ENCODE data around the gene POLN. TPM values are rescaled to one million over a fixed set of nuclear protein-coding genes. Genes with fewer than 3 reads are reported as not detected.

The POLN gene
- polyA plus RNA-seq, 2 of the 4 experiments (the other 2 are of a cell fraction), result 2.4 to 2.9 TPM

GRCh38 chr4:2141762-2142451 is 100.0 kb downstream of the POLN start (continued):
- no peak for TF ChIP-seq HMGXB4 (CRISPR knock-in tag; IDR thresholded peaks at IDR 0.05; ENCODE audit: borderline replicate concordance)

GRCh38 chr4:2141022-2141761 is 100.7 kb downstream of the POLN start:
- ATAC-seq (no peak), DNase-seq (ENCODE audit: low read depth in 1 of 2, low spot score in 1 of 2) (no peak), FAIRE-seq (no peak)
- Histone ChIP-seq H3K4me1 (peaks cover 10% of the 10 kb centered on the region), H3K27ac (no peak overlapping the region), H3K4me3 (no peak overlapping the region), H3K4me2 (no peak overlapping the region), H3K9me3 (no peaks in the 10 kb centered on the region)
- TF ChIP-seq KDM5A (IDR thresholded peaks at IDR 0.05), result no peak
- TF ChIP-seq HDAC2 (IDR thresholded peaks at IDR 0.05), result no peak
- no peak for TF ChIP-seq PHF8 (IDR thresholded peaks at IDR 0.05; ENCODE audit: borderline replicate concordance, low read depth)
- TF ChIP-seq SREBF2 (IDR thresholded peaks at IDR 0.05), result no peak
- no peak for TF ChIP-seq MYC (IDR thresholded peaks at IDR 0.05; ENCODE audit: borderline replicate concordance, low read length)
- POLR2A ChIA-PET, result no interaction called here
- CTCF ChIA-PET, result interaction anchor here (1.0 kb wide), 1 partner anchor 79 kb away, joined by 3 read pairs; no protein-coding TSS in a partner anchor
- 77% methylated on average over 7 of the region's 8 CpGs for WGBS (ENCODE audit: missing lambda C conversion rate)

GRCh38 chr4:2138846-2139500 is 102.9 kb downstream of the POLN start:
- H3K9me3 ChIP-seq, result no peaks in the 10 kb centered on the region
- no peak overlapping the region for H3K27ac ChIP-seq
- no peak for FAIRE-seq
- WGBS (ENCODE audit: missing lambda C conversion rate), result 86% methylated on average over 8 of the region's 11 CpGs
- no peak overlapping the region for H3K4me2 ChIP-seq
- DNase-seq (ENCODE audit: low read depth in 1 of 2, low spot score in 1 of 2), result no peak
- TF ChIP-seq USF2 (IDR thresholded peaks at IDR 0.05) (no peak), MAFK (IDR thresholded peaks at IDR 0.05; ENCODE audit: partially characterized antibody) (no peak)
- ChIA-PET POLR2A (no interaction called here), CTCF (no interaction called here)
- peaks cover 10% of the 10 kb centered on the region for H3K4me1 ChIP-seq
- no peak overlapping the region for H3K4me3 ChIP-seq
- ATAC-seq, result no peak

- CTCF ChIA-PET, result no interaction called here
- no peak for DNase-seq (ENCODE audit: low read depth in 1 of 2, low spot score in 1 of 2)
- 85% methylated on average over 4 of the region's 7 CpGs for WGBS (ENCODE audit: missing lambda C conversion rate)
- Histone ChIP-seq H3K27ac (no peak overlapping the region), H3K9me3 (peaks cover 15% of the 10 kb centered on the region; the same call in 2 of the 3 replicates), H3K4me3 (no peak overlapping the region), H3K4me1 (no peaks in the 10 kb centered on the region), H3K4me2 (no peak overlapping the region)
- TF ChIP-seq HMGXB4 (CRISPR knock-in tag; IDR thresholded peaks at IDR 0.05; ENCODE audit: borderline replicate concordance) (no peak), POLR2AphosphoS2 (conservative IDR thresholded peaks at IDR 0.05; ENCODE audit: low read length) (no peak), RARB (CRISPR knock-in tag; IDR thresholded peaks at IDR 0.05) (no peak), ESRRA (IDR thresholded peaks at IDR 0.05; ENCODE audit: borderline replicate concordance, low read length) (no peak), EHMT2 (IDR thresholded peaks at IDR 0.05; ENCODE audit: low read depth) (no peak), USF2 (IDR thresholded peaks at IDR 0.05) (no peak), ELK1 (IDR thresholded peaks at IDR 0.05; ENCODE audit: low read depth, low read length) (no peak), GATA3 (IDR thresholded peaks at IDR 0.05; ENCODE audit: borderline replicate concordance) (no peak)
- no peak for FAIRE-seq
- no peak for ATAC-seq
- POLR2A ChIA-PET, result no interaction called here
Observed at GRCh38 chr4:2136726-2137125, 105.2 kb downstream of the POLN start.
